Esophagus muscularis mucosa (tissue), 3 donors: ENCODE measurements around the gene STOML2.

Experiments
- CTCF ChIP-seq, 3 experiments: fragments of 200-600 bp in 2 of 3; fragments of 450-650 bp in 1 of 3; sonication (generic) in 2 of 3; IDR thresholded peaks; one replicate each; pipeline ENCODE4 v1.5.1; 2017 to 2019; ENCODE audit warnings: antibody characterized with exemption in 3 of 3, mild to moderate bottlenecking in 2 of 3, moderate library complexity in 1 of 3
- POLR2A ChIP-seq: fragments of 450-650 bp; IDR thresholded peaks from one replicate; pipeline ENCODE4 v1.6.1; 2017; ENCODE audit warnings: antibody characterized with exemption, moderate library complexity, mild to moderate bottlenecking, low read depth

DNA sequence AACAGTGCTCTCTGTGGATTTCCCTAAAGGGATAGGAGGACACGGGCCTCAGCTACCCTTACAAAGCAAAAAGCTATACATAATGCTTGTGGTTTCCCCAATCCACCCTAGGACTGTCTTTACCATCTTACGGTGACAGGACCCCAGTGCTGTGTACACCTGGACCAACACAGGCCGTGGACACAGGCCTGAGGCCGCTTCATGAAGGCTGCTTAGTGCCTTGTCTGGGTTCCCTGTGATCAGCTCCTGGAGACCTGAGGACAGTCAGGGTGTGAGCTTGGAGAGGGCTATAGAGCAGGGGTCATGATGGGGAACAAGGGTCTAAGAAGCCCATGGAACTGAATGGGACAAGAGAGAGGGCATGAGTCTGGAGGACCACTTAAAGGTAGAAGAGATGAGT is 26.1 kb downstream of the STOML2 start:
- TF ChIP-seq CTCF (IDR thresholded peaks at IDR 0.05): no peak
- TF ChIP-seq POLR2A: no peak
